HepG2 (cell line): ENCODE measurements around the gene ZNF181. TPM values are rescaled to one million over a fixed set of nuclear protein-coding genes. Genes with fewer than 3 reads are reported as not detected.
A peak's percentile ranks its signal among the peaks of the same experiment; 100 is the strongest.

ENCODE experiments used
- ATAC-seq: fragments of 200-7000 bp; cut with Tn5 transposase; 3 replicates; pipeline ENCODE4 v1.9.1; 2020; ENCODE audit warnings: mild to moderate bottlenecking, moderate library complexity
- BruUV-seq: library from RNA; stranded (reverse); fragments of 400-500 nt; replicated peaks from 2 replicates; lab custom pipeline; 2021; lab: Mats Ljungman, UMichigan
- CTCF ChIA-PET: fragments of 300-600 bp; formaldehyde crosslinking; extraction: SDS; loops from one replicate; lab custom pipeline; 2021; ENCODE audit warnings: low total read pairs, inconsistent platforms, low intra/inter-chr PET ratio; lab: Yijun Ruan, JAX
- POLR2A ChIA-PET: fragments of 350-600 bp; sonication (Branson Sonifier 250); formaldehyde crosslinking; loops from one replicate; lab custom pipeline; 2020; ENCODE audit warnings: antibody characterized with exemption, inconsistent platforms; lab: Yijun Ruan, JAX
- DNase-seq: peaks from one replicate; pipeline ENCODE4 v3.0.0-alpha.2; 2015; ENCODE audit warnings: low spot score
- FAIRE-seq: peaks from 3 replicates; lab custom pipeline; 2011; peaks lifted over from hg19 to GRCh38; lab: Jason Lieb, UNC
- H2AFZ ChIP-seq: one replicate; pipeline ENCODE4 v1.6.1; 2011; ENCODE audit warnings: low read length, inconsistent platforms
- H3K27ac ChIP-seq: fragments of 300-600 bp; 3 replicates; pipeline ENCODE4 v1.8.0; 2011; ENCODE audit warnings: mixed run types, mild to moderate bottlenecking, mixed read lengths, low read length, inconsistent platforms; ENCODE audit not compliant: insufficient read depth; ENCODE audit errors: extremely low read length
- H3K27me3 ChIP-seq, 2 experiments: fragments of 200-600 bp in 1 of 2; 2 replicates in 1 of 2; 3 replicates in 1 of 2; pipeline versions ENCODE4 v1.6.0 to v1.8.0; 2011; ENCODE audit warnings: low read length in 2 of 2, mild to moderate bottlenecking in 2 of 2, moderate library complexity in 2 of 2, inconsistent platforms in 1 of 2; ENCODE audit not compliant: insufficient read depth in 2 of 2, control insufficient read depth in 1 of 2
- H3K36me3 ChIP-seq, 2 experiments: fragments of 200-600 bp in 1 of 2; replicated peaks in 1 of 2; 2 replicates in 1 of 2; 3 replicates in 1 of 2; pipeline versions ENCODE4 v1.5.1 to v1.8.0; 2011; ENCODE audit warnings: low read length in 2 of 2, inconsistent platforms in 1 of 2; ENCODE audit not compliant: insufficient read depth in 2 of 2, control insufficient read depth in 1 of 2
- H3K4me1 ChIP-seq: 2 replicates; pipeline ENCODE4 v1.5.1; 2012; ENCODE audit warnings: low read length, inconsistent platforms; ENCODE audit not compliant: insufficient read depth
- H3K4me2 ChIP-seq: 2 replicates; pipeline ENCODE4 v1.6.0; 2011; ENCODE audit warnings: low read depth, low read length, inconsistent platforms
- H3K4me3 ChIP-seq, 3 experiments: fragments of 200-600 bp in 1 of 3; sonication (generic), shearing (Covaris generic) in 1 of 3; replicated peaks in 1 of 3; 2 replicates each; pipeline ENCODE4 v1.5.1; 2011 to 2016; ENCODE audit warnings: low read length in 3 of 3, inconsistent platforms in 2 of 3, low read depth in 2 of 3, mild to moderate bottlenecking in 2 of 3, control low read depth in 1 of 3, mixed read lengths in 1 of 3; ENCODE audit not compliant: insufficient read depth in 1 of 3
- H3K79me2 ChIP-seq: one replicate; pipeline ENCODE4 v1.6.1; 2011; ENCODE audit warnings: low read length, inconsistent platforms; ENCODE audit not compliant: insufficient read depth
- H3K9ac ChIP-seq: 2 replicates; pipeline ENCODE4 v1.6.0; 2011; ENCODE audit warnings: mild to moderate bottlenecking, low read depth, low read length, inconsistent platforms; ENCODE audit not compliant: insufficient read depth
- H3K9me3 ChIP-seq: 2 replicates; pipeline ENCODE4 v1.5.1; 2012; ENCODE audit warnings: mild to moderate bottlenecking, low read length
- H4K20me1 ChIP-seq: 2 replicates; pipeline ENCODE4 v1.6.0; 2011; ENCODE audit warnings: inconsistent platforms, mild to moderate bottlenecking, low read length, moderate library complexity; ENCODE audit not compliant: insufficient read depth
- ERF ChIP-seq: IDR thresholded peaks from 2 replicates; pipeline ENCODE4 v1.6.1; 2018; ENCODE audit warnings: missing biosample characterization, missing genetic modification reagents
- GABPB1 ChIP-seq: IDR thresholded peaks from 2 replicates; pipeline ENCODE4 v1.6.1; 2016; ENCODE audit warnings: mild to moderate bottlenecking, missing genetic modification reagents, moderate library complexity, missing compliant biosample characterization
- GTF3A ChIP-seq: sonication (generic); formaldehyde crosslinking; conservative IDR thresholded peaks from 2 replicates; pipeline ENCODE4 v1.4.0; 2020; ENCODE audit warnings: mild to moderate bottlenecking, missing genetic modification reagents
- KLF11 ChIP-seq: IDR thresholded peaks from 2 replicates; pipeline ENCODE4 v1.6.1; 2016; ENCODE audit warnings: missing compliant biosample characterization
- MAFK ChIP-seq, 2 experiments: IDR thresholded peaks in 1 of 2; conservative IDR thresholded peaks in 1 of 2; 2 replicates each; pipeline ENCODE4 v1.6.1; 2011; ENCODE audit warnings: improper control_type of control experiment in 2 of 2, low read length in 2 of 2
- NFATC3 ChIP-seq: sonication (generic); formaldehyde crosslinking; IDR thresholded peaks from 2 replicates; pipeline ENCODE4 v1.5.1; 2020; ENCODE audit warnings: mild to moderate bottlenecking, missing genetic modification reagents
- PPARG ChIP-seq: conservative IDR thresholded peaks from 2 replicates; pipeline ENCODE4 v1.6.1; 2016; ENCODE audit warnings: missing biosample characterization, missing genetic modification reagents
- SAP130 ChIP-seq: IDR thresholded peaks from 2 replicates; pipeline ENCODE4 v1.6.1; 2016; ENCODE audit warnings: low read depth
- SPEN ChIP-seq: sonication (generic); formaldehyde crosslinking; IDR thresholded peaks from 2 replicates; pipeline ENCODE4 v1.5.1; 2020; ENCODE audit warnings: low read depth, mild to moderate bottlenecking, missing genetic modification reagents
- STAG1 ChIP-seq: sonication (generic); formaldehyde crosslinking; IDR thresholded peaks from 2 replicates; pipeline ENCODE4 v1.4.0; 2020; ENCODE audit warnings: missing genetic modification reagents
- ZNF180 ChIP-seq: sonication (generic); formaldehyde crosslinking; IDR thresholded peaks from 2 replicates; pipeline ENCODE4 v1.4.0; 2020; ENCODE audit warnings: low read depth, missing genetic modification reagents, borderline replicate concordance
- ZNF20 ChIP-seq: sonication (generic); formaldehyde crosslinking; IDR thresholded peaks from 2 replicates; pipeline ENCODE4 v1.4.0; 2020; ENCODE audit warnings: mild to moderate bottlenecking, moderate library complexity, missing genetic modification reagents
- ZNF224 ChIP-seq: sonication (generic); formaldehyde crosslinking; IDR thresholded peaks from 2 replicates; pipeline ENCODE4 v1.5.0; 2020; ENCODE audit warnings: mild to moderate bottlenecking, missing genetic modification reagents
- ZNF317 ChIP-seq: sonication (generic); formaldehyde crosslinking; IDR thresholded peaks from 2 replicates; pipeline ENCODE4 v1.5.0; 2020; ENCODE audit warnings: mild to moderate bottlenecking, missing genetic modification reagents
- ZNF331 ChIP-seq: sonication (generic); formaldehyde crosslinking; IDR thresholded peaks from 2 replicates; pipeline ENCODE4 v1.4.0; 2020; ENCODE audit warnings: missing genetic modification reagents
- ZNF670 ChIP-seq: sonication (generic); formaldehyde crosslinking; IDR thresholded peaks from 2 replicates; pipeline ENCODE4 v1.8.0; 2022; ENCODE audit warnings: mild to moderate bottlenecking, missing genetic modification reagents, borderline replicate concordance
- ZNF678 ChIP-seq: sonication (generic); formaldehyde crosslinking; IDR thresholded peaks from 2 replicates; pipeline ENCODE4 v1.4.0; 2020; ENCODE audit warnings: mild to moderate bottlenecking, missing genetic modification reagents
- ZNF724P ChIP-seq: sonication (generic); formaldehyde crosslinking; IDR thresholded peaks from 2 replicates; pipeline ENCODE4 v1.8.0; 2022; ENCODE audit warnings: missing genetic modification reagents, borderline replicate concordance
- ZSCAN20 ChIP-seq: sonication (generic); formaldehyde crosslinking; IDR thresholded peaks from 2 replicates; pipeline ENCODE4 v1.4.0; 2020; ENCODE audit warnings: missing genetic modification reagents, mild to moderate bottlenecking, borderline replicate concordance
- WGBS: methylation state at CpG from one replicate; pipeline ENCODE4 v1.1.6; 2017; ENCODE audit warnings: low lambda C conversion rate; 5-methylcytosine and 5-hydroxymethylcytosine counted together
- in situ Hi-C: cut with HindIII; loops from 2 replicates; pipeline ENCODE4 v1.10.0; 2017; ENCODE audit warnings: low pct_unique_long_range_greater_than_20kb; ENCODE audit not compliant: extremely low pct_ligation_motif_present
- intact Hi-C: fragments of 100-400 bp; cut with micrococcal nuclease; formaldehyde crosslinking; loops from one replicate; pipeline ENCODE4 v1.10.0; 2022; ENCODE audit not compliant: unreplicated experiment
- polyA plus RNA-seq, 8 experiments: library from polyadenylated mRNA; depleted of rRNA in 3 of 8; stranded (reverse) in 7 of 8; unstranded in 1 of 8; fragments of >200 nt; fragmentation: Illumina TruSeq in 4 of 8; extraction: Trizol in 4 of 8; gene quantifications; 2 replicates each; pipeline versions ENCODE4 v1.2.1 to v1.2.3, GENCODE V29; 2011 to 2016; ENCODE audit warnings: low read depth in 4 of 8, missing spikeins in 1 of 8, mixed read lengths in 1 of 8; ENCODE audit not compliant: insufficient read depth in 1 of 8
- total RNA-seq, 5 experiments: library from RNA; depleted of rRNA; stranded (reverse); fragments of >200 nt; fragmentation: Illumina TruSeq; extraction: Trizol; gene quantifications; 2 replicates each; pipeline ENCODE4 v1.2.3, GENCODE V29; 2016; ENCODE audit warnings: low read depth in 1 of 5

ZNF181 gene
- total and polyA plus RNA-seq, 2 of the 13 experiments (the other 11 are each of a cell fraction or from before 2014, with no cell fraction given) = 10.6 to 15.5 TPM

GRCh38 chr19:34767951-34768350, 33.9 kb downstream of the ZNF181 start:
- Histone ChIP-seq H3K9me3 (peaks cover 20% of the 10 kb centered on the region), H3K27me3 (no peaks in the 10 kb centered on the region; a peak in 1 of 5 replicates), H2AFZ (no peak overlapping the region), H3K27ac (no peak overlapping the region), H3K36me3 (peaks cover 1 to 43% of the 10 kb centered on the region in 2 experiments), H3K4me2 (no peak overlapping the region), H3K9ac (no peak overlapping the region), H3K79me2 (peaks cover 5% of the 10 kb centered on the region), H4K20me1 (no peaks in the 10 kb centered on the region), H3K4me1 (peaks cover 12% of the 10 kb centered on the region), H3K4me3 (no peak overlapping the region)
- ChIA-PET CTCF (no interaction called here), POLR2A (no interaction called here)
- no peak for DNase-seq
- intact Hi-C loops (no loop called here), in situ Hi-C loops (no loop called here)
- WGBS = 72% methylated on average over 3 of the region's 3 CpGs
- no peak for FAIRE-seq
- BruUV-seq = no TSS peak
- ATAC-seq = no peak
- TF ChIP-seq NFATC3 (CRISPR knock-in tag) (no peak), MAFK (conservative IDR thresholded peaks at IDR 0.05 in 1 of 2, IDR thresholded peaks at IDR 0.05 in 1 of 2; ENCODE audit: low read length in 2 of 2) (peak; percentile 1 to 51; a peak in 2 of 4 replicates)

DNA sequence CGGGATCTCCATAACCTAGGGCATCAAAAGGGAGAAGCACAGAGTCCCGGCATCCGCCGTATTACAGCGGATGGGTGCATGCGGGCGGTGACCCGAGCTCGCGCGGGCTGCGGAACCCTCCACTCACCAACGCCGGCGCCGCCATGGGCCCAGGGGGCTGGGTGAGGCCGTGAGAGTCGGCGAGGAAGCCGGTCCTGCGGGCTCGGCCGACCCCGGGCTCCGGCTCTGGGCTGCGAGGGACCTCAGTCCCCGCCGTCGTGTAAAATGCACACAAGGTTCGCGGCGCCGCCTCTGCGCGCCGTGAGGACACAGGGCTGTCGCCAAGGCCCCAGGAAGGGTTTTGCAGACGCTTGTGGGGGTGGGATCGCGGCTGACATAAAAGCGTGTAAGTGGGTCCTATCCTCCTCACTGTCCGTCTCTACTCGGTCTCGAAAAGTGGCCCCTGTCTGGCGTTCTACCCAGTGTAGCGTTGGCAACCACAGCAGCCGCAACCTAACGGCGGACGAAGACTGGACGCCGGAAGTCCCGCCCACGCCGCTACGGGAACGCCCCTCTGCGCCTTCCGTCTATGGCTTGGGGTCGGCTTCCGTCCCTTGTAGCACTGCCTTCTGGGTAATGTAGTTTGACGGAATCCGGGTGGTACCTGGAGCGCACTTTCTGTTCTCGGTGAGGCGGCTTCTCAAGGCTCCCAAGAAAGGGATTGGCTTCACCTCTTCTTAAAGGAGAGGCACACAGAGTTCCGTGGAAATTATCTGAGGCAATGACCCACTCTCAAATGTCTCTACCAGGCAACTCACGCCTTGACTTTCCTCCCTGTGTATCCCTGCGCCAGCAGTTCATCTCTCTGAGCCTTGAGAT, 38.9 kb downstream of the ZNF181 start, which contains the start of gene ZNF599:
TSS of gene ZNF599 (minus strand) at position 519 of the 858 bp plus-strand sequence. CDS start at position 145, 374 bp downstream.
- H2AFZ ChIP-seq = peak within 1 kb of the TSS; percentile 83
- FAIRE-seq = peak; percentile 89
- POLR2A ChIA-PET = no interaction called here
- in situ Hi-C loops (no loop called here), intact Hi-C loops (loop anchor here (1.0 to 10.0 kb wide), 2 partner anchors 39 to 1748 kb away; partner anchors contain the start of gene ZNF181)
- no peaks in the 10 kb centered on the region for H4K20me1 ChIP-seq
- peaks cover 12% of the 10 kb centered on the region for H3K4me1 ChIP-seq
- peak; percentile 99 for ATAC-seq
- BruUV-seq = TSS peak; percentile 86
- peak within 1 kb of the TSS; percentile 71 to 95 (median 79) for H3K4me3 ChIP-seq
- peak within 1 kb of the TSS; percentile 91 for H3K4me2 ChIP-seq
- WGBS = 30% methylated on average over 7 of the region's 69 CpGs
- H3K79me2 ChIP-seq = peaks cover 5% of the 10 kb centered on the region
- H3K27ac ChIP-seq = peak within 1 kb of the TSS; percentile 70
- H3K27me3 ChIP-seq = no peaks in the 10 kb centered on the region; a peak in 1 of 5 replicates
- DNase-seq = peak; percentile 83
- no peaks in the 10 kb centered on the region for H3K9me3 ChIP-seq
- CTCF ChIA-PET = no interaction called here
- H3K9ac ChIP-seq = peak within 1 kb of the TSS; percentile 88
- peaks cover 0 to 6% of the 10 kb centered on the region in 2 experiments; a peak in 1 of 5 replicates for H3K36me3 ChIP-seq
- TF ChIP-seq ZNF317 (CRISPR knock-in tag) = no peak; the same call in 1 of the 2 replicates
- no peak for TF ChIP-seq PPARG (CRISPR knock-in tag)
- TF ChIP-seq SPEN (CRISPR knock-in tag) = peak; percentile 86
- no peak for TF ChIP-seq ZSCAN20 (CRISPR knock-in tag)
- no peak for TF ChIP-seq ZNF180 (CRISPR knock-in tag)
- TF ChIP-seq ERF = peak; percentile 48; the same call in 1 of the 2 replicates
- TF ChIP-seq ZNF670 (CRISPR knock-in tag) = 0 out of 2 replicates have a peak, but pooled peaks have one; percentile 37
- peak; percentile 58; the same call in 1 of the 2 replicates for TF ChIP-seq ZNF224
- peak; percentile 18; the same call in 1 of the 2 replicates for TF ChIP-seq STAG1 (CRISPR knock-in tag)
- peak; percentile 72; the same call in 1 of the 2 replicates for TF ChIP-seq ZNF724P
- no peak for TF ChIP-seq ZNF678 (CRISPR knock-in tag)
- TF ChIP-seq KLF11 = 0 out of 2 replicates have a peak, but pooled peaks have one; percentile 21
- peak; percentile 58; the same call in 1 of the 2 replicates for TF ChIP-seq GTF3A (CRISPR knock-in tag)
- peak; percentile 90 for TF ChIP-seq SAP130 (CRISPR knock-in tag)
- TF ChIP-seq ZNF331 = 0 out of 2 replicates have a peak, but pooled peaks have one; percentile 38
- TF ChIP-seq GABPB1 = peak; percentile 99
- TF ChIP-seq ZNF20 (CRISPR knock-in tag) = no peak
